ENCODE measurements around the gene AHI1. TPM values are rescaled to one million over a fixed set of nuclear protein-coding genes. Genes with fewer than 3 reads are reported as not detected.

Gene AHI1
- total RNA-seq: 10 to 100 TPM; 16.0 to 16.1 TPM
- polyA plus RNA-seq: 1 to 10 TPM; 2.3 to 4.9 (median 3.5) TPM
- 45.5 to 94.6 (median 81.2) reads per million in 6 experiments for total RNA-seq

GRCh38 chr6:135497412-135498184 lies at the start of gene AHI1:
Gene AHI1, minus strand, starts transcription at chr6:135497740. Its CDS starts 5,503 bp downstream, at chr6:135492237.
- Mint-ChIP-seq H3K27me3 (no peaks in the 10 kb centered on the region), H3K36me3 (peaks cover 0 to 3% (median 2%) of the 10 kb centered on the region in 3 donors), H3K27ac (peak within 1 kb of the TSS in 1 of 10 donors; percentile 4), H3K9me3 (no peaks in the 10 kb centered on the region), H3K4me1 (peaks cover 2 to 15% (median 6%) of the 10 kb centered on the region in 4 donors), H3K4me3 (peak within 1 kb of the TSS in 5 of 10 donors; percentile 7 to 58 (median 31))
- DNase-seq: peak; percentile 82 to 95 (median 88)
- peak; percentile 78 to 83 for ATAC-seq
- POLR2A ChIA-PET: interaction anchor here (0.8 to 1.7 kb wide), 3 partner anchors 78 to 792 kb away, joined by 3 to 36 read pairs (median 4); partner anchors contain the start of gene BCLAF1

GRCh38 chr6:135546680-135547418 lies 49.3 kb upstream of the AHI1 start:
- H3K36me3 Mint-ChIP-seq: no peaks in the 10 kb centered on the region
- H3K27me3 Mint-ChIP-seq: peaks cover 0 to 10% (median 5%) of the 10 kb centered on the region in 5 donors
- H3K4me1 Mint-ChIP-seq: no peaks in the 10 kb centered on the region
- no peak for ATAC-seq
- POLR2A ChIA-PET: no interaction called here
- H3K4me3 Mint-ChIP-seq: no peak overlapping the region
- no peaks in the 10 kb centered on the region for H3K9me3 Mint-ChIP-seq
- H3K27ac Mint-ChIP-seq: no peak overlapping the region
- DNase-seq: no peak

- peaks cover 0 to 10% (median 5%) of the 10 kb centered on the region in 5 donors for H3K27me3 Mint-ChIP-seq
- H3K4me1 Mint-ChIP-seq: no peaks in the 10 kb centered on the region
- H3K27ac Mint-ChIP-seq: peak overlapping the region in 1 of 10 donors; percentile 25
- POLR2A ChIA-PET: no interaction called here
- no peaks in the 10 kb centered on the region for H3K36me3 Mint-ChIP-seq
- no peak overlapping the region for H3K4me3 Mint-ChIP-seq
- DNase-seq (no peak), ATAC-seq (no peak)
- H3K9me3 Mint-ChIP-seq: no peaks in the 10 kb centered on the region
Observed at GRCh38 chr6:135546206-135546605, 48.7 kb upstream of the AHI1 start.

GRCh38 chr6:135540207-135540840 lies 42.8 kb upstream of the AHI1 start:
- no peak overlapping the region for H3K4me3 Mint-ChIP-seq
- H3K9me3 Mint-ChIP-seq: no peaks in the 10 kb centered on the region
- H3K36me3 Mint-ChIP-seq: no peaks in the 10 kb centered on the region
- peaks cover 3 to 16% (median 9%) of the 10 kb centered on the region in 4 donors for H3K4me1 Mint-ChIP-seq
- ATAC-seq (no peak), DNase-seq (no peak)
- POLR2A ChIA-PET: no interaction called here
- no peak overlapping the region for H3K27ac Mint-ChIP-seq
- H3K27me3 Mint-ChIP-seq: peaks cover 0 to 15% (median 7%) of the 10 kb centered on the region in 5 donors

- peak overlapping the region in 2 of 10 donors; percentile 30 to 37 for H3K27ac Mint-ChIP-seq
- no peaks in the 10 kb centered on the region for H3K36me3 Mint-ChIP-seq
- DNase-seq (peak in 2 of 10 donors; percentile 7 to 9), ATAC-seq (no peak)
- peaks cover 3 to 18% (median 9%) of the 10 kb centered on the region in 4 donors for H3K4me1 Mint-ChIP-seq
- H3K9me3 Mint-ChIP-seq: no peaks in the 10 kb centered on the region
- peaks cover 0 to 9% (median 2%) of the 10 kb centered on the region in 5 donors for H3K27me3 Mint-ChIP-seq
- no peak overlapping the region for H3K4me3 Mint-ChIP-seq
- POLR2A ChIA-PET: no interaction called here
Observed at GRCh38 chr6:135537741-135538301, 40.3 kb upstream of the AHI1 start.

- POLR2A ChIA-PET: no interaction called here
- peak overlapping the region in 1 of 10 donors; percentile 38 for H3K27ac Mint-ChIP-seq
Observed at GRCh38 chr6:135535989-135536414, 38.5 kb upstream of the AHI1 start.

GRCh38 chr6:135534773-135535380 lies 37.3 kb upstream of the AHI1 start:
- Mint-ChIP-seq H3K4me3 (no peak overlapping the region), H3K27ac (no peak overlapping the region), H3K36me3 (no peaks in the 10 kb centered on the region), H3K27me3 (no peaks in the 10 kb centered on the region), H3K4me1 (peaks cover 3 to 19% (median 9%) of the 10 kb centered on the region in 4 donors), H3K9me3 (no peaks in the 10 kb centered on the region)
- POLR2A ChIA-PET: no interaction called here
- ATAC-seq (no peak), DNase-seq (no peak)

More at GRCh38 chr6:135535989-135536414, 38.5 kb upstream of the AHI1 start:
- peak overlapping the region; percentile 27 to 80 (median 59) for H3K4me3 Mint-ChIP-seq
- peak; percentile 74 to 88 for ATAC-seq
- no peaks in the 10 kb centered on the region for H3K36me3 Mint-ChIP-seq
- peak in 5 of 10 donors; percentile 5 to 58 (median 54) for DNase-seq
- H3K9me3 Mint-ChIP-seq: no peaks in the 10 kb centered on the region
- H3K4me1 Mint-ChIP-seq: peaks cover 3 to 19% (median 9%) of the 10 kb centered on the region in 4 donors
- peaks cover 0 to 5% (median 0%) of the 10 kb centered on the region in 5 donors for H3K27me3 Mint-ChIP-seq

- no peaks in the 10 kb centered on the region for H3K27me3 Mint-ChIP-seq
- no peak overlapping the region for H3K4me3 Mint-ChIP-seq
- H3K4me1 Mint-ChIP-seq: peaks cover 3 to 13% (median 8%) of the 10 kb centered on the region in 4 donors
- no peak for ATAC-seq
- POLR2A ChIA-PET: no interaction called here
- no peak for DNase-seq
- no peaks in the 10 kb centered on the region for H3K9me3 Mint-ChIP-seq
- H3K36me3 Mint-ChIP-seq: no peaks in the 10 kb centered on the region
- H3K27ac Mint-ChIP-seq: no peak overlapping the region
Observed at GRCh38 chr6:135532559-135532958, 35.0 kb upstream of the AHI1 start.

GRCh38 chr6:135531954-135532490 lies 34.5 kb upstream of the AHI1 start:
- POLR2A ChIA-PET: no interaction called here
- Mint-ChIP-seq H3K4me1 (peaks cover 3 to 10% (median 8%) of the 10 kb centered on the region in 4 donors), H3K27me3 (no peaks in the 10 kb centered on the region), H3K9me3 (no peaks in the 10 kb centered on the region), H3K36me3 (no peaks in the 10 kb centered on the region), H3K4me3 (no peak overlapping the region), H3K27ac (no peak overlapping the region)
- DNase-seq (no peak), ATAC-seq (no peak)

- ATAC-seq (no peak), DNase-seq (no peak)
- no peak overlapping the region for H3K27ac Mint-ChIP-seq
- peaks cover 0 to 3% (median 0%) of the 10 kb centered on the region in 4 donors for H3K4me1 Mint-ChIP-seq
- H3K4me3 Mint-ChIP-seq: no peak overlapping the region
- no peaks in the 10 kb centered on the region for H3K27me3 Mint-ChIP-seq
- H3K9me3 Mint-ChIP-seq: no peaks in the 10 kb centered on the region
- POLR2A ChIA-PET: no interaction called here
- H3K36me3 Mint-ChIP-seq: no peaks in the 10 kb centered on the region
Observed at GRCh38 chr6:135530113-135530512, 32.6 kb upstream of the AHI1 start.

GRCh38 chr6:135527960-135528249 lies 30.4 kb upstream of the AHI1 start:
- Mint-ChIP-seq H3K9me3 (no peaks in the 10 kb centered on the region), H3K27ac (no peak overlapping the region), H3K27me3 (no peaks in the 10 kb centered on the region), H3K4me1 (peaks cover 0 to 2% (median 0%) of the 10 kb centered on the region in 4 donors), H3K36me3 (no peaks in the 10 kb centered on the region), H3K4me3 (no peak overlapping the region)
- DNase-seq (no peak), ATAC-seq (no peak)
- POLR2A ChIA-PET: no interaction called here

All from naive thymus-derived CD8-positive, alpha-beta T cell (primary cell).